Muscle of back (tissue), 11 donors: Measurements from ENCODE around the gene CPNE4. TPM values are rescaled to one million over a fixed set of nuclear protein-coding genes. Genes with fewer than 3 reads are reported as not detected.
A peak's percentile ranks its signal among the peaks of the same experiment; 100 is the strongest.

Experiments
- DNase-seq, 3 donors: peaks; one replicate each; pipeline versions ENCODE4 v3.0.0 to v3.0.0-alpha.2; 2013
- polyA plus RNA-seq, 10 donors: library from polyadenylated mRNA; unstranded; fragments of 120-200 nt; gene quantifications; one replicate each; pipeline ENCODE4 v1.2.1, GENCODE V29; 2013; ENCODE audit not compliant: insufficient read length in 10 of 10

CPNE4 gene
- polyA plus RNA-seq, 10 donors = 0.11 to 1.3 (median 0.34) TPM; not detected in 2

DNA sequence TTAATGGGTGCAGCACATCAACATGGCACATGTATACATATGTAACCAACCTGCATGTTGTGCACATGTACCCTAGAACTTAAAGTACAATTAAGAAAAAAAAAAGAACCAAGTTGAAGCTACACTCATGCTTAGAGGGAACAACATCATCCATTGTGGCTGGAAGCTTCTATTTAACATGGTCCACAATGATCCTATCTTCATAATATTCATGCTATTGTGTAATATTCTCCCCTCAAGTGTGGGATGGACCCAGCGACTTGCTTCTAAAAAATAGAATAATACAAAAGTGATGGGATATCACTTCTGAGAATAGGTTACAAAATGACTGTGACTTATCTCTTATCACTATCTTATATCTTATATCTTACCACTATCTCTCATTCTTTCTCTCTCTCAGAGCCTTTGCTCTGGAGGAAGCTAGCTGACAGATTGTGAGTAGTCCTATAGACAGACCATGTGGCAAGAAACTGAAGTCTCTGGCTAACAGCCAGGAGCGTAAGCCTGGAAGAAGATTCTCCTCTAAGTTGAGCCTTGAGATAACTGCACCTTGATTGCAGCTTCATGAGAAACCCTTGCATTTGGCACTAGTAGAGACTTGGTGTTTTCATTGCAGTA lies 333.6 kb downstream of the CPNE4 start:
- DNase-seq = peak in 1 of 3 donors; percentile 32

DNA sequence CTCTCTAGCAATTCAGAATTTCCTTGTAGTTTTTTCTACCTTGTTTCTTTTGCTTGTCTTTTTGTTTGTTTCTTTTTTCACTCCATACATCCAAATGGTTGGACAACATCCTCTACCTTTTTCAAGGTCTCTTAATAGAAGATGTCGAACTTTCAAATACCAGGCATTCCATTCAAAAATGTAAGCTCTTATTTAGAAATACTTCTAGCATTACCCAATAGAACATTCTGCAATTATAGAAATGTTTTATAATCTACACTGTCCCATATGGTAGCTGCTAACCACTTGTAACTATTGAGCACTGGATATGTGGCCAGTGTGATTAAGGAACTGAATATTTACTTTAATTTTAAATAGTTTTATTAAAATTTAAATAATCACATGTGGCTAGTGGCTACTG lies 335.8 kb downstream of the CPNE4 start:
- DNase-seq = peak in 1 of 3 donors; percentile 20

DNA sequence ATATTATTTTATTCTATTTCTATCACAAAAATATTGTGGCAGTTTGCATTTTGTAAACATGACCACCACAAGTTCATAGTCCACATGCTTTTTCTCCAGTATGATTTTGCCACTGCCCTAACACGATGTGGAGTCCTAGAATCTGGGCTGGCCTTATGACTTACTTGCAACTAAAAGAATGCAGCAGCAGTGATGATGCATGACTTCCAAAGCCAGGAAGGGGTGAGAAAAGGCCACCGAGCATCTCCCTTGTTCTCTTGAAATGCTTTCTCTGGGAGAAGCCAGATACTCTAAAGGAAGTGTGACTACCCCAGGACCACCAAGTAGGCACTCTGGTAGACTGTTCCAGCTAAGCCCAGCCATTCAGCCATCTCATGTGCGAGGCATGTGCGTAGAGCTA lies 340.4 kb downstream of the CPNE4 start:
- peak in 1 of 3 donors; percentile 23 for DNase-seq

DNA sequence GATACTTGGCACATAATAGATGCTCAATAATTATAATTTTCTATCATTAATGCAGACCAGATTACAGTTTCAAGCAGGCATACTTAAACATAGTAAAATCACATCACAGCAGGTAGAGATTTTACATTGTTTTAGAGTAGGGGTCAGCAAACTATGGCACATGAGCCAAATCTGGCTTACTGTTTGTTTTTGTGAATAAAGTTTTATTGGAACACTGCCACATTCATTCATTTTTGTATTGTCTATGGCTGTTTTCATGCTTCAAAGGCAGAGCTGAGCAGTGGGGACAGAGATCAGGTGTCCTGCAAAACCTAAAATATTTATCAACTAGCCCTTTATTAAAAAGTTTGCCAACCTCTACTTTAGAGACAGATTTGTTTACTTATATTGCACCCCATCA lies 342.5 kb downstream of the CPNE4 start:
- DNase-seq = no peak

DNA sequence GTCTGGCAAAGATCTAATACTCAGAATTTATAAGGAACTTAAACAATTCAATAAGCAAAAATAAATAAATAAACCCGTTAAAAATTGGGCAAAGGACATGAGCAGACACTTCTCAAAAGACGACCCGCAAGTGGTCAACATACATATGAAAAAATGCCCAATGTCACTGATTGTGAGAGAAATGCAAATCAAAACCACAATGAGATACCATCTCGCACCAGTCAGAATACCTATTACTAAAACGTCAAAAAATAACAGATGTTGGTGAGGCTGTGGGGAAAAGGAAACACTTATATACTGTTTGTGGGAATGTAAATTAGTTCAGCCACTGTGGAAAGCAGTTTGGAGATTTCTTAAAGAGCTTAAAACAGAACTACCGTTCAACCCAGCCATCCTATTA lies 344.0 kb downstream of the CPNE4 start:
- no peak for DNase-seq

DNA sequence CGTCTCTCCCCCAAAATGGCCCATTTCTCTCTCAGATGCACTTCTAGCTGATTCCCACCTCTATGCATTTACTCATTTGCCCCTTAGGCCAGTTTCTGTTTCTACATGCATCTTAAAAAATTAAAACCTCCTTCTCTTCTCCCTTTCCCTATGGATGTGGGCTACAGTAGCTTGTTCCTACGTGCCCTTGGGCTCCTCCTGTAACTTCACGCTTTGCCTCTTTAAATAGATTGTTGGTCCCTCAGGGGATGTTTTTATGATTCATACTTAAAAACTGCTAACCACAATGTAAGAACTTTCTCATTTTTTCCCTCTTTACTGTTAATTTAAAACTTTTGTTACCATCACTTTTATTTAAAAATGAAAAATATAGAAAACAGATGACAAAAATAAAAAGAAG lies 346.4 kb downstream of the CPNE4 start:
- DNase-seq = peak in 1 of 3 donors; percentile 58

DNA sequence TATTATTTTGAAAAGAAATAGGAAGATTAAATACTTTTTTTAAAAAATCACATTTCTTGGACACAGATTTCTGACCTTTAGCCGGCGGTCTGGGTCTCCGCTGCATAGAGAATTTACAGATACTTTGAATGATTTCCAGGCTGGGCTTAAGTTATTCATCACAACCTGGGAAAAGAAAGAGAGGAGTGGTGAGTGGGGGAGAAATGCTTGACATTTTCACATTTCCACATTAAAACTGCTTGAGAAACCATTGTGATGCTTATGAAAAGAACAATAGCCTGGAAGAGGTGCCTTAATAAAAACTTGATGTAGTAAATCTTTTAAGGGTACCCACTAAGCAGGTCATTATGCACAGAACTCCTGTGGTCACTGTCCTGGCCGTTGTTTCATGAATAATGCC lies 365.2 kb downstream of the CPNE4 start:
- DNase-seq = no peak

DNA sequence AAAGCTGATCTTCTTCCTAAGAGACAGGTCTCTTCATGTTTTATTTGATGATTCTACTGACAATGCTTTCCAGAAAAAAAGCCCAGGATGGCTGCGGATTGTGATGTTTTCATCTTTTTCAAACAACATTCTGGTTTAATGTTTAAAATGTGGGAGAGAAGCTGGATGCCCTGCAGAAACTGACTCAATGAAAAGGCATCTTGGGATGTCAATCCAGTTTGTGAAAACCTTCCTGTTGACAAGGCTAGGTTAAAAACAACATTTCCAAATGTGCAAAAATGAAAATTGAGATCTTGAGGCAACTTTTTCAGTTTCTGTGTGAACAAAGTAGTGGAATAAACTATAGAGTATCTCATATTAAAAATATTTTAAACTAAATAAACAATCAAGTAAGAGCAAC lies 376.0 kb downstream of the CPNE4 start:
- no peak for DNase-seq

DNA sequence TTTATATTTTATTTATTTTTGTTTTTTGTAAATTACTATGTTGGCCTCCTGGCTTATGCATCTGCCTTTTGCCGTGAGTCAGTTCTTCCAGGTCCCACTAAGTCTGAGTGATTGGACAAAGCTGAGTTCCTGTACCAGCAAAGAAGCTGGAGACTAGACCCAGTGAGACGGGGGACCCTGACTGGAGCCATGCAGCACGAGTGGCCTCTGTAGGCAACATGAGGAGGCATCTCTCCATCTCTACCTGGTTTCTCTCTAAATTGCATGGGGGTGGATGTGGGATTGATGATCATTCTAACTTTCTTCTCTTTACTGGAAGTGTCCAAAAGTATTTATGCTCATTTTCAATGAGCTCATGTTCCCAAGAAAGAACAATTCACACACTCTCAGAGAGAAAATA lies 376.7 kb downstream of the CPNE4 start:
- no peak for DNase-seq

DNA sequence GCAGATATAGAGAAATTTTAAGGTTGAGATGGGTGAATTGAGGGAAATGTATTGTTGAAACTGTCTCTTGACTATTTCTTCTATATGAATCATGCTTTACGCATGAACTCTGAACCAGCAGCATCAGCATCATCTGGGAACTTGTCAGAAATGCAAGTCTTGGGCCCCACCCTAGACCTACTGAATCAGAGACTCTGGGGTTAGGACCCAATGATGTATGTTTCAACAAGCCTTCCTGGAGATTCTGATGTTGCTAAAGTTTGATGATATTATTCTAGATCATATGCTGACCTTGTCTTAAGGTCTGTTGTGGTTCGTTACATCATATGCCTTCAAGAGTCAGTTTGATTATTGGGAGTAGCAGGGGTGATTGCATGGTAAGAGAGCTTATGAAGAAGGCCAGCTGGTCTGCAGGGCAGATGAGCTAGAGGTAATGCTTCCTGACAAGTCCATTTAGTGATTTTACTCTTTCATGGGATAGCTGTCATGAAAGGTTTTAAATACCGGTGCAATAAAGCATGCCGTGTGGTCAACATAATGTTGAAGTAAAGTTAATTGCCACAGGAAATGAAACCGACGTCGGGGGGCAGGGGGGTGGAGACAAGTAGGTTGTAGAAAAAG lies 379.6 kb downstream of the CPNE4 start:
- DNase-seq = no peak

DNA sequence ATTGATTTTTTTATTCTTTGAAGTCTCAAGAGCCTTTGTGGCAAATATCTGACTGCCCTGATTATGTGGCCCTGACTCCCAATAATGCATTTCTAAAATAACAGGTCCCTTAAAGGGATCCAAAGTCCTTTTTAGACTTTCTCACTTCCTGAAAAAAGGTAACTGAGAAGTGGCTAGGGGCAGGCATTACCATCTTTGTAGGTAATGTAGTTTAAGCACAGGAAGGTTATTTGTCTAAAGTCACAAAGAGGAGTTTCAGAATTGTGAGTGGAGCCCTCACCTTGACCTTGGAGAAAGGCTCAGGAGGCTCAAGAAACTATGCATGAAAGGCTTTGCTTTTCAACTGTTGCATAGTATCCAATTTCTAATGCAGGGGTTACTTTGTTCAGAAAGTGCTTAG lies 389.2 kb downstream of the CPNE4 start:
- no peak for DNase-seq

DNA sequence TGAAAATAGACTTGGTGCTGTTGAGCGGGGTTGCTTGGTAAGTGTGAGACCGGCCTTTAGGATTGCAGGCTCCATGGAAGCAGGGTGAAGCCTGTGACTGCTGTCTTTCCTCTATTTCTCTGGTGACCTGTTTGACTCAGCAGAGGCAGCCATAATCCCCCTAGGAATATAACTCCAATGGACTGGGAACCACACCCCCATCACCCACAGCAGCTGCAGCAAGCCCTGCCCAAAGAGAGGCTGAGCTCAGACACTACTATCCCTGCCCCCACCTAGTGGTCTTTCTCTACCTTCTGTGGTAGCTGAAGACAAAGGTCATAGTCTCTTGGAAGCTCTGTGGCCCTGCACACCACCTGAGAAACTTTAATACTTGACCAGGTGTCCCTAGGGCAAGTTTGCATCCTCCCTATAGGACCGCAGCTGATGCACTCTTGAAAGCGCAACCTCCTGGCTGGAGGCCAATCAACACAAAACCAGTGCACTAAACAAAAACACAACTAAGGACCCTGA lies 398.5 kb downstream of the CPNE4 start:
- DNase-seq = no peak

DNA sequence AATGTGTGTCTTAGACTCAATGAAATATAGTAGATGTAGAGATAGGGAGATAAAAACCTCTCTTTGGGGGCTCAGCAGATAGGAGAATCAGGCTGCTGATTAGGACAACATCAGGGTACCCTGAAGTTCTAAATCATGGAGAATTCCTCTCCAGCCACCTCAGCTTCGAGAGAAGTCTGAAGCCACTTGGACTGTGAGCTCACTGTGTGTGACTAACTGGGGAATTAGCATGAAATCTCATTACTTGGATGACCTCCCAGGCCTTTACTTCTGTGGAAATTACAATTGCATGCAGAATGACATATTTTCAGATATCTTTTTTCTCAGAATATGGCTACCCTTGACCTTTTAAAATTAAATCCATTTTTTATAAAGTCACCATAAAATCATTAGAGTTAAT lies 404.0 kb downstream of the CPNE4 start:
- DNase-seq = peak; percentile 4 to 16 (median 15)

DNA sequence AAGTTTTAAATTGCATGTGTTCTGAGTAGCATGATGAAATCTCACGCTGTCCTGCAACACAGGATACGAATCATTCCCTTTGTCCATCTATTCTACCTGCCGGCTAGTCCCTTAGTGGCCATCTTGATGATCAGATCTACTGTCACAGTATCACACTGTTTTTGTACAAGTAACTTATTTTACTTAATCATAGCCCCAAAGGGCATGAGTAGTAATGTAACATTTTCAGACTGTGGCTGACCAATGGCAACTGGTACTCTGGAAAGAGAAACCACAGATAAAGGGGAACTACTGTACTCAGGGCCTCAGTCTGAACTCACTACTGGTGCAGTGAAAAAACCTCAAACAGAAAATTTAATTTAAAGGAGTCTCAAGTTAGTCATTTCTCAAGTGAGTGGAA lies 404.7 kb downstream of the CPNE4 start:
- no peak for DNase-seq

DNA sequence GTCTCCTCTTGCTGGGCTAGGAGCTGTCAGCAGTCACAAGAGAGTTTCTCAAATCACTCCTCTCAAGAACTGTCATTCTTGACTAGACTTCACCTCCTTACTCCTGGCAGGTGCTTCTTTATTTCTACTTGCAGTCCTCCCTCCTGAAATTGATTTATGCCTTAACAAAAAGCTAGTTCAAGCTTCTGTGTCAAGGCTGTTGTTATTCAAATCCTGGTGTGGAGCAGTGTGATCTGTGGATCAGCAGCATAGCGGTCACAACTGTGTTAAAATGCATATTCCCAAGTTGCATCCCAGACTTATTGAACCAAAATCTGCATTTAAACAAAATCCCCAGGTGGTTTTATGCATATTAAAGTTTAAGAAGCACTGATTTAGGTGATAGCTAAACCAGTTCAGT lies 411.4 kb downstream of the CPNE4 start:
- no peak for DNase-seq

DNA sequence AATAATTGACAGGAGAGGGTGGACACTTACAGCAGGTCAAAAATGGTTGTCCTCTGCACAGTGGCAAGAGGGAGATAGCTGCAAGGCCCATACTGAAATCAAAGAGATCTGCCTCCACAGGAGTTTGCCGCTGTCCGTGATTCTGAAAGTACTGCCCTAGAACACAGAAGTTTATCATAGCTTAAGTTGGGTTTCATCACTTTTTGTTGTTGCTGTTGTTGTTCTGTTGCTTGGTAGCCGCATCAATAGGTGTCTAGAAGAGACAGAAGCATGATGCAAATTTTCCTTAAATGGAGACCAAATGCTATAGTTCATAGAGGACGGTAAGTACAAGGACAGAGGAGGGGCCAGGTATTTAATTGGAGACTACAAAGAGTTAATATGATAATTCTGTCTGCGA lies 412.1 kb downstream of the CPNE4 start:
- no peak for DNase-seq

DNA sequence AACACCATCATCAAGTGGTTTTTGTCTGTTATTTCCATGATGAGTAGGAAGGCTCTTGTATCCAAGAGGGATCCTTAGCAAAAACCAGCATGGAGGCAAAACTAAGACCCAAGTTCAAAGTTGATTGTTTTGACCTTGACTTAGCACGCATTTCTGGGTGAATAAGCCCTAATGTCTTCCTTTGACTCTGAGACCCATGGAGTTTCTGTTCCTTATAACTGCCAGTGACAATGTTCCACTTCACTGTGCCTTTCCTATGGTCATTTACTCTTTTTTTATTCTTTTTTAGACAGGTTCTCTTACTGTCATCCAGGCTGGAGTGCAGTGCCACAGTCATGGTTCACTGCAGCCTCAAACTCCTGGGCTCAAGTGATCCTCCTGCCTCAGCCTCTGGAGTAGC lies 413.8 kb downstream of the CPNE4 start:
- no peak for DNase-seq

DNA sequence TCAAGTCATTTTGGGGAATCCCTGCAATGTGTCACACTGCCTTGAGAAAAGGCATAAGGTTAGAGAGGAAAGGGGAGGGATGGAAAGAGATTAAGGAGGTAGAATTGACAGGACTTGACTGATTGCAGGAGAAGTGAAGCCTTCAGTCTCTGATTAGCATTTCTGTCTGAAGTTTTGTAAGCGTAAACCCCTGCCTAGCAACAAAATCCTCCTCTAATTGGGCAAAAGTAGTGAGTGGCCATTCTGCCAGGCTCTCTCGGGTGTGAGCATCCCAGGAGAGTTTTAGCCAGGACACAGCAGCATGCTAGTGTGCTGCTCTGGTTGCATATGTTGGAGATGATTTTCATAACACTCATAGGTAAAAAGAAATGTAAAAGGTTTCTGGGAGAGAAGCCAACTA lies 415.0 kb downstream of the CPNE4 start:
- no peak for DNase-seq

DNA sequence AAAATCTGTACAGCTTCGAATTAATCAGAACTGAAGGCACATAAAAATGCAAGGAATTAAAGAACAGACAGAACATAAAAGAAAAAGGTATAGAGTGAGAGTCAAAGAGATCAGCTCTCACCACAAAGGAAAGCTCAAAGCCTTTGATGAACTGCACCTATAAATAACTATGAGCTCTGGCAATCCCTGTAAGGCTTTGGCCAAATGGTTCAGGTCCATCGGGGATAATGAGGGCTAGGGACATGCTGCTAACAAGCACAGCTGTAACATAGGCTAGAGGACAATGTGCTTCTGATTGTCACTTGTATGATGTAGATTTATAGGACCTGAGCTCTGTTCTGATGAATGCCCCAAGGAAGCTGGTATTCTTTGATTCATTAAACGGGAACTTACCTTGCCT lies 418.1 kb downstream of the CPNE4 start:
- DNase-seq = no peak

DNA sequence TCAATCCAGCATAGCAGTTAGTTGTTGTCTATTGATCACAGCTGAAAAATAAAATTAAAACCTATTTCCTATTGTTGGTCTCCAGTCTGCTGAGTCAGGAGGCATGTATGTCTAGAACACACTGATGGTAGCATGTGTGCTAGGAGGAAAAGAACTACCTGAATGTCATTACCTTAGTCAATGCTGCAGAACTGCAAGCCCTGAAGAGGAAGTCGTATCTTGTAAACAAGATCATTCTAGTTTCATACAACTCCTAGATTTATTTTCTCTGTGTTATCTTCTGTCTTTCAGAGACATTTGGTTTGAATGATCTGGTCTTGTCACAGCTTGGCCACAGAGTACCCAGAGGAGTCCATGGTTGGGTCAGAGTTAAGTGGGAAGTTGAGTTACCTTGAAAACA lies 422.1 kb downstream of the CPNE4 start:
- DNase-seq = no peak

DNA sequence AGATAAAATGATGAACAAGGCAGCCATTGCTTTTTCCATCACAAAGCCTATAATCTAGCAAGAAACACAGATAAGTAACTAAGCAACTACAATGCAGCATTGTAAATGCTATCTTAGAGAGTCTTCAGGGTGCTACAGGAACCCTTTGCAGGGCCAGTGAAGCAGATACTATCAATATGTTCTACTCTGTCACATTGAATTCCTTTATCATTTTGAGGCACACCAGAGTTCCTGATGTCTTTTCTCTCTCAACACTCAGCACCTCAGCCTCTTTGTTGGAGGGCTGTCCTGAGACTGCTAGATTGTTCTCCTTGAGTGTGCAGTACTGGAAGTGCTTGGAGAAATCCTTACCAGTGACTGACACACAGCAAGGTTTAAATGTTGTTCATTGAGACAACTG lies 424.6 kb downstream of the CPNE4 start:
- no peak for DNase-seq

DNA sequence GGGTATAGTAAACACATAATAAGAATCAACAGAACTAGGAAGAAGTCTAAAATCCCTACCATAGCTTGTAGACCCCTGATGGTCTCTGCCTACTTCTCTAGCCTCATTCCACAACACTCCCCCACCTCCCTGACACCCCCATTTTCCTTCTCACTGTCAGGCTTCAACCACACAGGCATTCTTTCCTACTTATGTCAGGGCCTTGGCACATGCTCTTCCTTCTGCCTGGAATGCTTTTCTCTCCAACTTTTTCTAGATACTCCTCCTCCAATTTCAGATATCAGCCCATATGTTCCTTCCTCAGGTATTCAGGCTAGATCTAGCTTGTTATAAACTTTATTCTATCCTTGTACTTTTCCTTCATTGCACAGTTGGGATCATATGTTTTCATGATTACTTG lies 426.1 kb downstream of the CPNE4 start:
- DNase-seq = peak in 1 of 3 donors; percentile 26

DNA sequence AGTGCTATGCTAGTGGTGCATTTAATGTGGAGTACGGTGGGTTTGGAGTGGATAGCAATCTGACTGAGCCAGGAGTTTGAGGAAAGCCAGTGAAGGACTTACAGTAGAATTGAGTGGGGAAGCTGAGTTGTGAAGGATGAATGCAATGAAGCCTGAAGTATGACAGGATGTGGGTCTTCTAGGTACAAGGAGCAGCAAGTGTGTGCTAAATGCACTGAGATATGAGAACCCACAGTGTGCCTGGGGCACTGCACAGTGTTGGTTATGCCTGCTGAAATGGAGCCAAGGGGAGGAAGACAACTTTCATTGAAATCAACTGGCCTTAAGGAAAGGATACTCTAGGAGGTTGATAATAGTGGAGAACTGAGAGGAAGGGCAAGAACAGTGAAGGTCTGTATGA lies 426.5 kb downstream of the CPNE4 start:
- DNase-seq = no peak

DNA sequence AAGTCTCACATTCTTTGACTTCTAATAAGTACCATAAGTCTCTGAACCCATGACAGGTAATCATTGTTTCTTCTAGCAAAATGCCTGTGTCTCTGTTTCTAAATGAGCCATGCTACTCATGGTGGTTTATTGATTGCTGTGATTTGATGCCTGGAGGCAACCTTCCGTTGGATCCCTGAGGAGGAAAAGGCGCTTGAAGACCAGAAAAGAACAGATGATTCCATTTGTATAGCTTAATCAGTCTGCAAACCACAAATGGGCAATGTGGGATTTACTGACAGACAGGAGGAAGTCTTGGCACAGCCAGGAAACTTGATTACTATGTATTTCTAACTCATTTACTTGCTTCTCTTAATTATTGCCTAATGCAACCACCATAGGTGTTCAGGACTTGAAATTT lies 428.9 kb downstream of the CPNE4 start:
- DNase-seq = no peak
